ENCODE measurements around the gene MYO1G. TPM values are rescaled to one million over a fixed set of nuclear protein-coding genes. Genes with fewer than 3 reads are reported as not detected.

The MYO1G gene
- total RNA-seq, 1 experiment from 2014 or later: 0.17 TPM

DNA sequence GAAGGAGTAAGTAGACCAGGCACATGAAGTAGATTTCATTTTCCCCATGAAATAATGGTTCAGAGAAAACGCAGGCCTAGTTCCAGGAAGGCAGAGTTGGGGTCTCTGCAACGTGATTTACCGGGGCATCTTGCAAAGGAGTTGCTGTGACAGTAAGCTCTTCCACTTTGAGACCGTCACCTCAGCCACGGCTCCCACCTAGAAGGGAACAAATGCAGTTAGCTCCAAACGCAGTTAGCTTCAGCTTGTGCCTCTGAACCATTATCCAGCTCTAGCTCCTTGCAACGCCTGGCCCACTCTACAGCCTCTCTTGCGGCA lies 7.0 kb upstream of the MYO1G start:
- peaks cover 38% of the 10 kb centered on the region for H3K36me3 ChIP-seq (ENCODE audit: insufficient read depth, low read length, poor library complexity, severe bottlenecking)
- DNase-seq (ENCODE audit: low spot score): no peak
- no TSS peak for BruUV-seq (replicated peaks)
- no peak for TF ChIP-seq EZH2 (IDR thresholded peaks at IDR 0.05; ENCODE audit: borderline replicate concordance, low read depth, low read length, poor library complexity, severe bottlenecking)
- TF ChIP-seq, protein P1, sequence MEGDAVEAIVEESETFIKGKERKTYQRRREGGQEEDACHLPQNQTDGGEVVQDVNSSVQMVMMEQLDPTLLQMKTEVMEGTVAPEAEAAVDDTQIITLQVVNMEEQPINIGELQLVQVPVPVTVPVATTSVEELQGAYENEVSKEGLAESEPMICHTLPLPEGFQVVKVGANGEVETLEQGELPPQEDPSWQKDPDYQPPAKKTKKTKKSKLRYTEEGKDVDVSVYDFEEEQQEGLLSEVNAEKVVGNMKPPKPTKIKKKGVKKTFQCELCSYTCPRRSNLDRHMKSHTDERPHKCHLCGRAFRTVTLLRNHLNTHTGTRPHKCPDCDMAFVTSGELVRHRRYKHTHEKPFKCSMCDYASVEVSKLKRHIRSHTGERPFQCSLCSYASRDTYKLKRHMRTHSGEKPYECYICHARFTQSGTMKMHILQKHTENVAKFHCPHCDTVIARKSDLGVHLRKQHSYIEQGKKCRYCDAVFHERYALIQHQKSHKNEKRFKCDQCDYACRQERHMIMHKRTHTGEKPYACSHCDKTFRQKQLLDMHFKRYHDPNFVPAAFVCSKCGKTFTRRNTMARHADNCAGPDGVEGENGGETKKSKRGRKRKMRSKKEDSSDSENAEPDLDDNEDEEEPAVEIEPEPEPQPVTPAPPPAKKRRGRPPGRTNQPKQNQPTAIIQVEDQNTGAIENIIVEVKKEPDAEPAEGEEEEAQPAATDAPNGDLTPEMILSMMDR (conservative IDR thresholded peaks at IDR 0.05; ENCODE audit: low read depth, low read length): no peak
- H3K4me1 ChIP-seq (ENCODE audit: insufficient read depth, low read length, poor library complexity, severe bottlenecking): peaks cover 27% of the 10 kb centered on the region
- H3K4me3 ChIP-seq (ENCODE audit: low read depth, low read length, poor library complexity, severe bottlenecking): peak overlapping the region; percentile 74
- intact Hi-C loops (cut with micrococcal nuclease; ENCODE audit: unreplicated experiment): loop anchor here (10.0 kb wide), 1 partner anchor 131 kb away; no protein-coding TSS in a partner anchor
- peak overlapping the region; percentile 96 for H3K27ac ChIP-seq (ENCODE audit: low read depth, low read length, poor library complexity, severe bottlenecking)
- H3K9me3 ChIP-seq (ENCODE audit: low read depth, low read length, poor library complexity, severe bottlenecking): no peaks in the 10 kb centered on the region
- ChIA-PET CTCF (no interaction called here), POLR2A (ENCODE audit: low non-redundant PET) (no interaction called here)
- no peaks in the 10 kb centered on the region for H3K27me3 ChIP-seq (replicated peaks; ENCODE audit: insufficient read depth, low read depth, low read length, poor library complexity)

DNA sequence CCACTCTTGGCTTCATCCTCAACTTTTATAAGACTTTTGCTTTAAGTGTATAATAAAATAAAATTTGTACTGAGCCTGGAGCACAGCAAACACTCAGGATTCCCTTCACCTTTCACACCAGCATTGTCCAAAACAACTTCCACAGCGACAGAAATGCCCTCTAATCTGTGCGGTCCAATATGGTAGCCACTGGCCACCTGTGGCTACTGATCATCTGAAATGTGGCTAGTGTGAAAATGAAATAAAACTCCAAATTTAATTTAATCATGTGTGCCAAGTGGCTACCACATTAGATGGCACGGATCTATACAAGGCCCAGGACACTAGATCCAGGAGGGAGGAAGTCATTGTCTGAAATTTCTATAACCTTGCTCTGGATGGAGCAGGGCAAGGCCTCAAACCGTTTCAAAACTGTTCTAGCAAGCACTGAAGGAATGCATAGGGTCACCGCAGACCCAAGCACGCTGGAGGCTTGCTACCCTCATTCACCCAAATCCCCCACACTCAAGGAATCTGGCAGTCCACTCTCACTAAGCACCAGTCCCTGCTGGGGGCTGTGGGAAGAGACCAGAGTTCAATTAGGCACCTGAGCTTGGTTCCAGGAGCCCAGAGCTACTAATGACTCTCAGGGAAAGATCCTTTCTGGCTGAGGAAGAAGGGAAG lies 6.3 kb upstream of the MYO1G start:
- no peaks in the 10 kb centered on the region for H3K27me3 ChIP-seq (replicated peaks; ENCODE audit: insufficient read depth, low read depth, low read length, poor library complexity)
- peaks cover 27% of the 10 kb centered on the region for H3K4me1 ChIP-seq (ENCODE audit: insufficient read depth, low read length, poor library complexity, severe bottlenecking)
- TSS peak; percentile 64 for BruUV-seq (replicated peaks)
- H3K9me3 ChIP-seq (ENCODE audit: low read depth, low read length, poor library complexity, severe bottlenecking): no peaks in the 10 kb centered on the region
- H3K27ac ChIP-seq (ENCODE audit: low read depth, low read length, poor library complexity, severe bottlenecking): peak overlapping the region; percentile 96
- ChIA-PET CTCF (no interaction called here), POLR2A (ENCODE audit: low non-redundant PET) (interaction anchor here (1.2 kb wide), 1 partner anchor 12 kb away, joined by 7 read pairs; no protein-coding TSS in a partner anchor)
- intact Hi-C loops (cut with micrococcal nuclease; ENCODE audit: unreplicated experiment): loop anchor here (10.0 kb wide), 1 partner anchor 130 kb away; no protein-coding TSS in a partner anchor
- H3K36me3 ChIP-seq (ENCODE audit: insufficient read depth, low read length, poor library complexity, severe bottlenecking): peaks cover 38% of the 10 kb centered on the region
- no peak for DNase-seq (ENCODE audit: low spot score)
- peak overlapping the region; percentile 74 for H3K4me3 ChIP-seq (ENCODE audit: low read depth, low read length, poor library complexity, severe bottlenecking)
- TF ChIP-seq, protein P1 (conservative IDR thresholded peaks at IDR 0.05; ENCODE audit: low read depth, low read length): no peak
- TF ChIP-seq EZH2 (IDR thresholded peaks at IDR 0.05; ENCODE audit: borderline replicate concordance, low read depth, low read length, poor library complexity, severe bottlenecking): no peak

GRCh38 chr7:44984478-44984758 lies 5.6 kb upstream of the MYO1G start:
- ChIA-PET POLR2A (ENCODE audit: low non-redundant PET) (interaction anchor here (1.2 kb wide), 1 partner anchor 11 kb away, joined by 7 read pairs; no protein-coding TSS in a partner anchor), CTCF (no interaction called here)
- Histone ChIP-seq H3K4me1 (ENCODE audit: insufficient read depth, low read length, poor library complexity, severe bottlenecking) (peaks cover 32% of the 10 kb centered on the region), H3K9me3 (ENCODE audit: low read depth, low read length, poor library complexity, severe bottlenecking) (no peaks in the 10 kb centered on the region), H3K4me3 (ENCODE audit: low read depth, low read length, poor library complexity, severe bottlenecking) (peak overlapping the region; percentile 74), H3K27me3 (replicated peaks; ENCODE audit: insufficient read depth, low read depth, low read length, poor library complexity) (no peaks in the 10 kb centered on the region), H3K36me3 (ENCODE audit: insufficient read depth, low read length, poor library complexity, severe bottlenecking) (peaks cover 38% of the 10 kb centered on the region), H3K27ac (ENCODE audit: low read depth, low read length, poor library complexity, severe bottlenecking) (peak overlapping the region; percentile 96)
- DNase-seq (ENCODE audit: low spot score): no peak
- no TSS peak for BruUV-seq (replicated peaks)
- intact Hi-C loops (cut with micrococcal nuclease; ENCODE audit: unreplicated experiment): loop anchor here (5.0 to 10.0 kb wide), 3 partner anchors 97 to 153 kb away; partner anchors contain the start of gene PURB
- TF ChIP-seq, protein P1 (conservative IDR thresholded peaks at IDR 0.05; ENCODE audit: low read depth, low read length): no peak
- no peak for TF ChIP-seq EZH2 (IDR thresholded peaks at IDR 0.05; ENCODE audit: borderline replicate concordance, low read depth, low read length, poor library complexity, severe bottlenecking)
